ENCODE data around the gene CHST11.

CHST11 gene

DNA sequence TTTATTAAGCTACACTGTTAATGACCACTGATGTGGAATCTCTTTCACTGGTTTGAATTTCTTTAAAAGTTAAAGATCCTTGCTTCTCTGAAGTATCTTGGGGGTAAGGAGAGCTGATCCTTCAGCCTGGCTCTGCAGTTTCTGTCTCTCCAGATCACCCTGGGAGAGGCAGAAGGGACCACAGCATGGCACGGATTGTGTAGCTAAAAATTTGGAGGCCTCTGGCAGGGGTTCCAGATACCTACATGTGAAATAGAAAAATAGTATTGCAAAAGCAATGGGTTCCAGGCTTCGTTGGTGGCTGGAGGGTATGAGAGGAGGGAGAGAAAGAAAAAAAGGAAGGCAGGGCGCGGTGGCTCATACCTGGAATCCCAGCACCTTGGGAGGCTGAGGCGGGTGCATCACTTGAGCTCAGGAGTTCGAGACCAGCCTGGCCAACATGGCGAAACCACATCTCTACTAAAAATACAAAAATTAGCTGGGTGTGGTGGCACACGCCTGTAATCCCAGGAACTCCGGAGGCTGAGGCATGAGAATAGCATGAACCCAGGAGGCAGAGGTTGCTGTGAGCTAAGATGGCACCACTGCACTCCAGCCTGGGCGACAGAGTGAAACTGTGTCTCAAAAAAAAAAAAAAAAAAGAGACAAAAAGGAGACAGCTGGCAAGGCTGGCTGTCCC lies 3.4 kb downstream of the CHST11 start:
- H3K4me1 ChIP-seq (ENCODE audit: control insufficient read depth, insufficient read depth, low read length), result peaks cover 34% of the 10 kb centered on the region
- no peaks in the 10 kb centered on the region for H3K9me3 ChIP-seq (ENCODE audit: control insufficient read depth in 2 of 2, low read length in 2 of 2)
- H3K4me3 ChIP-seq (ENCODE audit: low read length in 2 of 2), result no peak overlapping the region
- H3K9ac ChIP-seq (ENCODE audit: low read length in 2 of 2), result no peak overlapping the region
- no peaks in the 10 kb centered on the region for H3K27me3 ChIP-seq (ENCODE audit: control insufficient read depth in 1 of 2, insufficient read depth in 2 of 2, low read length in 2 of 2)
- peak overlapping the region; percentile 73 for H3K27ac ChIP-seq (ENCODE audit: low read length)
- no peaks in the 10 kb centered on the region for H3K36me3 ChIP-seq (ENCODE audit: control insufficient read depth in 2 of 2, insufficient read depth in 2 of 2, low read length in 2 of 2)

DNA sequence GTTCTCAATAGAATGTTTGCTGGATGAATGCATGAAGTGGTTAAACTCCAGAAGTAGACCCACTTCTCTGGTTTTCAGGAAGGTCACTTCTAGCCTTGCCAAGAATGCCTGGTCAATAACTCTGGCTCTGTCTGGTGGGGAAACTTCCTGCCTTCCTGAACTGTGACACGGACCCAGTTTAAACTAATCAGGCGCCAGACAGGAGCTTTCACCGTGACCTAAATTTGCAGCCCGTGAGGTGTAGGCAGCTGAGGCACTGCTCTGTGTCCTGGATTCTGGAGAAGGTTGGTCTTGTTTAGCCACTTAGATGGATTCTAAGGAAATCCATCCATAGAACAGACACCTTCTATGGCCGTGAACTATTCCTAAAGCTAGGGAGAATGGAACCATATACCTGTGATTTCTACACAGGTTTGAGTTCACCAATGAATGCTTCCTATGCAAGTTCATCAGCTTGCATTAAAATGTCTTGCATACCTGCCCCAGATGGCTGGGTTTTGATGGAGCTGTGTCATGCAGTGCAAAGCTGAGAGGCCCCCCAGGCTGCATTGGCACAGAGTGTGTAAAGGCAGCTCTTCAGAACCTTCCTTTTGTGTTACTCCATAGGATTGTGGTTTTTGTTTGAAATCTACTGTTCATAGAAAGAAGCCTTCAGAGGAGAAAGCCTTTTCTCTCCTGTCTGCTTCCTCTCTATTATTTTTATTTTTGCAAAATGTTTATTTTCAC lies 4.4 kb downstream of the CHST11 start:
- Histone ChIP-seq H3K9ac (ENCODE audit: low read length in 2 of 2) (peak overlapping the region in 1 of 2 donors; percentile 6), H3K27me3 (ENCODE audit: control insufficient read depth in 1 of 2, insufficient read depth in 2 of 2, low read length in 2 of 2) (no peaks in the 10 kb centered on the region), H3K4me3 (ENCODE audit: low read length in 2 of 2) (no peak overlapping the region), H3K27ac (ENCODE audit: low read length) (no peak overlapping the region), H3K36me3 (ENCODE audit: control insufficient read depth in 2 of 2, insufficient read depth in 2 of 2, low read length in 2 of 2) (no peaks in the 10 kb centered on the region), H3K4me1 (ENCODE audit: control insufficient read depth, insufficient read depth, low read length) (peaks cover 30% of the 10 kb centered on the region), H3K9me3 (ENCODE audit: control insufficient read depth in 2 of 2, low read length in 2 of 2) (no peaks in the 10 kb centered on the region)

DNA sequence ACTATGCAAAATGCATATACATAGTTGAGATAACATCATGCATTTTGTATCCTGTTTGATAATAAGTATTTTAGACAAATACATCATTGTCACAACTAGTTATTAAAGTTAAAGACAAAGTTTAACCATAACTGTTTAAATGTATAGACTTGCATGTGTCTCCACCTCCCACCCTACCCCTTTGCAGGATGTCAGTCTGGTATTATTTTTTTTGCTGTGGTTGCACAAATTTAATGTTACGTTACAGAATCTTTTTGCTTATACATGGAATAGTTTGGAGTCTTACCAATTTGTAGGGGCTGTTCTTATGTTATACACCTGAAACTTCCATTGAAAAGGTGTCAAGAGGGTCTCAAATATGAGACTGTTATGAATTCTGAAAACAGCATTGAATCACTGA lies 5.6 kb downstream of the CHST11 start:
- Histone ChIP-seq H3K4me1 (ENCODE audit: control insufficient read depth, insufficient read depth, low read length) (peaks cover 24% of the 10 kb centered on the region), H3K9ac (ENCODE audit: low read length in 2 of 2) (no peak overlapping the region), H3K4me3 (ENCODE audit: low read length in 2 of 2) (no peak overlapping the region), H3K27ac (ENCODE audit: low read length) (no peak overlapping the region), H3K9me3 (ENCODE audit: control insufficient read depth in 2 of 2, low read length in 2 of 2) (no peaks in the 10 kb centered on the region), H3K36me3 (ENCODE audit: control insufficient read depth in 2 of 2, insufficient read depth in 2 of 2, low read length in 2 of 2) (no peaks in the 10 kb centered on the region), H3K27me3 (ENCODE audit: control insufficient read depth in 1 of 2, insufficient read depth in 2 of 2, low read length in 2 of 2) (no peaks in the 10 kb centered on the region)

DNA sequence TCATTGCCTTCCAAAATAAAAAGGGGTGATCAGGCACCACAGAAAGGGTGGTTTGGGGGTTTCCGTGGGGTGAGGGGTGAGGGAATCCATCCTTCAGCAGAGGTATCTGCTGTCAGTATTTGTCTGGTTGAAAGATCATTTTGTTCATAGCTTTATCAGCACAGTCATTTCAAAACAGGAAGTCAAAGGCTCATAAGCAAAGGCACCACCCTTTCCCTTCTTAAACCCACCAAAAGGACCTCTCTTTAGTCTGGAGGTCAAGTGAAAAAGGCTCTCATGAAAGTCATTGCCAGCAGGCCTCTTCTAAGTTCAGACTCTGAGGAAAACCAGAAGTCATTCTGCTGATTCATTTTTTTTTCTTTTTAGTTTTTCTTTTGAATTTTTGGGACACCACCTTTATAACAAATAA lies 6.2 kb downstream of the CHST11 start:
- no peaks in the 10 kb centered on the region for H3K36me3 ChIP-seq (ENCODE audit: control insufficient read depth in 2 of 2, insufficient read depth in 2 of 2, low read length in 2 of 2)
- peaks cover 23% of the 10 kb centered on the region for H3K4me1 ChIP-seq (ENCODE audit: control insufficient read depth, insufficient read depth, low read length)
- no peak overlapping the region for H3K4me3 ChIP-seq (ENCODE audit: low read length in 2 of 2)
- H3K27ac ChIP-seq (ENCODE audit: low read length), result no peak overlapping the region
- H3K27me3 ChIP-seq (ENCODE audit: control insufficient read depth in 1 of 2, insufficient read depth in 2 of 2, low read length in 2 of 2), result no peaks in the 10 kb centered on the region
- H3K9ac ChIP-seq (ENCODE audit: low read length in 2 of 2), result no peak overlapping the region
- H3K9me3 ChIP-seq (ENCODE audit: control insufficient read depth in 2 of 2, low read length in 2 of 2), result no peaks in the 10 kb centered on the region

DNA sequence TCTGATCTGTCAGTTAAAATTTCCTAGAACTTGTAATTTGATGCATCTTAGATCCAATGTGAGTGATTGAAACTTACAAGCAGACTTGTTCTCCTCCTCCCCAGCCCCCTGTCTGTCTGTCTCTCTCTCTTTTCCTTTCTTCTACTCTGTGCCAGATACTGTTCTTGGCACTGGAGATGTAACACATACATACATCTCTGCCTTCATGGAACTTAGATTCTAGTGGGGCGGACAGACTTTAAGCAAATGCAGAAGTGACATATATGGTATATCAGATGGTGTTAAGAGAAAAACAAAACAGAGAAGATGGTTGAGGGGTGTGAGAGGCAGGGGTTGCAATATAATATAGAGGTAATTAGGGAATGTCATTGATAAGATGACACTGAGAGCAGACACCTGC lies 6.6 kb downstream of the CHST11 start:
- Histone ChIP-seq H3K4me1 (ENCODE audit: control insufficient read depth, insufficient read depth, low read length) (peaks cover 20% of the 10 kb centered on the region), H3K9me3 (ENCODE audit: control insufficient read depth in 2 of 2, low read length in 2 of 2) (no peaks in the 10 kb centered on the region), H3K9ac (ENCODE audit: low read length in 2 of 2) (no peak overlapping the region), H3K27me3 (ENCODE audit: control insufficient read depth in 1 of 2, insufficient read depth in 2 of 2, low read length in 2 of 2) (no peaks in the 10 kb centered on the region), H3K36me3 (ENCODE audit: control insufficient read depth in 2 of 2, insufficient read depth in 2 of 2, low read length in 2 of 2) (no peaks in the 10 kb centered on the region), H3K4me3 (ENCODE audit: low read length in 2 of 2) (no peak overlapping the region), H3K27ac (ENCODE audit: low read length) (no peak overlapping the region)

DNA sequence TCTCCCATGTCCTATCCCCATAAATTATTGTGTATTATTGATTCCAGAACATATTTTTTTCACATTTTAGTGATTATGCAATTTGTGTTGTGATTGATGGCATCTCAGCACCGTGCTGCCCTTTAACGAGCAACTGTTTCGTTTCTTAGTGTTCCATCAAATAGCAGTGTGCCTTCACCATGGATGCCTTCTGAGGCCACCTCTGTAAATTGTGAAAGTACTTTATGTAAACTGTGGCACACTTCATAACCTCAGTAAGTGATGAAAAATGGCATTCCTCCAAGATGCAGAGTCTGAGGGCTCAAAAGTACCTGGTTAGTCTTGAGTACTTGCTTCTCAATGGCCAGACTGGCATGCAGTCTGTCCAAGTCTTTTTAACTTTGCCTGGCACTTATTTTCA lies 8.2 kb downstream of the CHST11 start:
- H3K9me3 ChIP-seq (ENCODE audit: control insufficient read depth in 2 of 2, low read length in 2 of 2), result no peaks in the 10 kb centered on the region
- no peaks in the 10 kb centered on the region for H3K36me3 ChIP-seq (ENCODE audit: control insufficient read depth in 2 of 2, insufficient read depth in 2 of 2, low read length in 2 of 2)
- peaks cover 14% of the 10 kb centered on the region for H3K4me1 ChIP-seq (ENCODE audit: control insufficient read depth, insufficient read depth, low read length)
- no peak overlapping the region for H3K27ac ChIP-seq (ENCODE audit: low read length)
- no peak overlapping the region for H3K9ac ChIP-seq (ENCODE audit: low read length in 2 of 2)
- no peak overlapping the region for H3K4me3 ChIP-seq (ENCODE audit: low read length in 2 of 2)
- H3K27me3 ChIP-seq (ENCODE audit: control insufficient read depth in 1 of 2, insufficient read depth in 2 of 2, low read length in 2 of 2), result no peaks in the 10 kb centered on the region

DNA sequence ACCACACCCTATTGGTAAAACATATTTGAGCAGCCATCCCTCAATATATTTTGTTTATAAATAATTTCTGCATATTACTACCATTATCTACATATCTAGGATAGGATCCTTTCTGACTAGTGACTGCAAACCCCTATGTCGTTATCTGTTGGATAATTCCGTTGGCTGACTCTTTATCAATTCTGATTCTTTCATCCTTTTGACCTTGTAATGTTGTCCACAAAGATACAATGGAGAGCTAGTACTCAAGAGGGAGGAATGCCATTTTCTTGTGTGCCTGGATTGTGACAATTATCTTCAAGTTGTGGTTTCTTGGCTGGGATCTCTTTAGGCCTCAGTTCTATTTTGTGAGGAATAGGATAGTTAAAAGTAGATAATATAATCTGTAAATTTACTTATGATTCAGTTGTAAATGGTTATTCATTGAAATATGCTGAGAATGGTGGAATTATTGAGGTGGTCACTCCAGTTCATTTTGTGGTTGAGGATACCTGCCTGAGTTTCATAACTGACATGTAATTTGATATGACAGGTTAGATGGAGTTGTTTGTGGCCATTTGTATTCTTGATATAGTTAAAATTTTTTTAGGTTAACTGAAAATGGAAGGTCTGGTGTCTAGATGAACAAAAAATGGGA lies 10.1 kb downstream of the CHST11 start:
- no peak overlapping the region for H3K9ac ChIP-seq (ENCODE audit: low read length in 2 of 2)
- peaks cover 11% of the 10 kb centered on the region for H3K4me1 ChIP-seq (ENCODE audit: control insufficient read depth, insufficient read depth, low read length)
- no peak overlapping the region for H3K4me3 ChIP-seq (ENCODE audit: low read length in 2 of 2)
- peaks cover 0 to 2% of the 10 kb centered on the region in 2 donors for H3K36me3 ChIP-seq (ENCODE audit: control insufficient read depth in 2 of 2, insufficient read depth in 2 of 2, low read length in 2 of 2)
- H3K9me3 ChIP-seq (ENCODE audit: control insufficient read depth in 2 of 2, low read length in 2 of 2), result no peaks in the 10 kb centered on the region
- H3K27me3 ChIP-seq (ENCODE audit: control insufficient read depth in 1 of 2, insufficient read depth in 2 of 2, low read length in 2 of 2), result no peaks in the 10 kb centered on the region
- no peak overlapping the region for H3K27ac ChIP-seq (ENCODE audit: low read length)

DNA sequence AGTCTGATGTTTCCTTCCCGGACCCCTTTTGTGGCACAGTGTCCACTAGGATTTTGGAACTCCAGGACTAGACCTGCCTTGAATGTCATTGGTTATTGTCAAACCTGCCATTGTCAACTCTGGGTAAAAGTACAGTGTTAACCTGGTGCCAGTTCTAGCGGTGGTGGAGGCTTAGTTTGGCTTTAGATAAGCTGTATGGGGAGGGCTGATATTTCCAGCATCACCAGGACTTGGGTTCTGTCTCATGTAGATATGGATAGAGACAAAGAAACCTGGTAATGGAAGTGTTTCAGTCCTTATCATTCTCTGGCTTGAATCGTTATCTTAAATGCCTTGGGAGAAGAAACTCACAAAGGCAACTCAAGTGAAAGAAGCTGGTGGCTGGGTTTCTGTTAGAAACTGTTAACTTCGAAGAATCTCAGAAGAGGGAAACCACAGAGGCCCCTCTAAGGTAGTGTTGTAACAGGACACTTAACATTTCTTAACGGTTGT lies 10.6 kb downstream of the CHST11 start:
- Histone ChIP-seq H3K27ac (ENCODE audit: low read length) (no peak overlapping the region), H3K4me3 (ENCODE audit: low read length in 2 of 2) (no peak overlapping the region), H3K4me1 (ENCODE audit: control insufficient read depth, insufficient read depth, low read length) (peaks cover 11% of the 10 kb centered on the region), H3K9me3 (ENCODE audit: control insufficient read depth in 2 of 2, low read length in 2 of 2) (no peaks in the 10 kb centered on the region), H3K36me3 (ENCODE audit: control insufficient read depth in 2 of 2, insufficient read depth in 2 of 2, low read length in 2 of 2) (peaks cover 0 to 2% of the 10 kb centered on the region in 2 donors), H3K27me3 (ENCODE audit: control insufficient read depth in 1 of 2, insufficient read depth in 2 of 2, low read length in 2 of 2) (no peaks in the 10 kb centered on the region), H3K9ac (ENCODE audit: low read length in 2 of 2) (no peak overlapping the region)

DNA sequence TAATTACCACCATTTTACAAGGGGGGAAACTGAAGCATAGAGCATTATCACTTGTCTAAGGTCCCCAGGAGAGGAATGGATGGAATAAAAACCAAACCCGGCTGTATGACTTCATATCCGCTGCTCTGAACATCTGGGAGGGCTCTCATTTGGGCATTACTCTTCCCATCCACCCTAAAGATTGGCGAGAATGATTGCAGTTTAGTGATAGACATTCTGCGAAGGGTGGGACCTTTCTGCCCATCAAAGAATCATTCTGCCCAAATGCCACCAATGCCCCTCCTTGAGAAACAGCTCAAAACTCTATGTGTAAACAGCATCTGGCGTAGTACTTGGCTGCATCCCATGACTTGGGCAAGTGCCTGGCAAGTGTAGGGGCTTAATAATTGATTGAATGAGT lies 11.6 kb downstream of the CHST11 start:
- Histone ChIP-seq H3K36me3 (ENCODE audit: control insufficient read depth in 2 of 2, insufficient read depth in 2 of 2, low read length in 2 of 2) (peaks cover 0 to 2% of the 10 kb centered on the region in 2 donors), H3K27ac (ENCODE audit: low read length) (no peak overlapping the region), H3K9ac (ENCODE audit: low read length in 2 of 2) (no peak overlapping the region), H3K4me3 (ENCODE audit: low read length in 2 of 2) (no peak overlapping the region), H3K9me3 (ENCODE audit: control insufficient read depth in 2 of 2, low read length in 2 of 2) (no peaks in the 10 kb centered on the region), H3K4me1 (ENCODE audit: control insufficient read depth, insufficient read depth, low read length) (peaks cover 12% of the 10 kb centered on the region), H3K27me3 (ENCODE audit: control insufficient read depth in 1 of 2, insufficient read depth in 2 of 2, low read length in 2 of 2) (no peaks in the 10 kb centered on the region)

DNA sequence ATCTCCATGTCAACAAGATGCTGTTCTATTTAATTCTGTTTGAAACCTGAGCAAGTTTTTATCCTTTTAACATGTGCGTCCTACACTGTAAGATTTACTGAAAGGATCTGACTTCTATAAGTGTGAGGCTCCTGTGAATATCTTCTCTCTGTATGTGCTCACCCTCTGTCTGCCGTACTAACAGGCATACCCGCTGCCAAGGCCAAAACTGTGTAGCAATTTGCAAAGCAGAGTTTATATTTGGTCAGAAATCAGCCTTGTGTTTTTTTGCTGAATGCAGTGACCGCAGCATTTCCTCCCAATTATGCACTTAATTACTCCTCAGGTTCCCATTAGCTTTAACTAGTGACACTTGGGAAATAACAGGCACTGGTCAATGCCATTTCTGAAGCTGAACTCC lies 12.3 kb downstream of the CHST11 start:
- Histone ChIP-seq H3K27me3 (ENCODE audit: control insufficient read depth in 1 of 2, insufficient read depth in 2 of 2, low read length in 2 of 2) (no peaks in the 10 kb centered on the region), H3K9me3 (ENCODE audit: control insufficient read depth in 2 of 2, low read length in 2 of 2) (no peaks in the 10 kb centered on the region), H3K4me3 (ENCODE audit: low read length in 2 of 2) (no peak overlapping the region), H3K4me1 (ENCODE audit: control insufficient read depth, insufficient read depth, low read length) (peaks cover 13% of the 10 kb centered on the region), H3K9ac (ENCODE audit: low read length in 2 of 2) (no peak overlapping the region), H3K27ac (ENCODE audit: low read length) (no peak overlapping the region), H3K36me3 (ENCODE audit: control insufficient read depth in 2 of 2, insufficient read depth in 2 of 2, low read length in 2 of 2) (peaks cover 0 to 2% of the 10 kb centered on the region in 2 donors)

Measured in stomach smooth muscle (tissue), 2 donors.